ENCODE results near the gene CRTC2. TPM values are rescaled to one million over a fixed set of nuclear protein-coding genes. Genes with fewer than 3 reads are reported as not detected.

CRTC2 gene
- total RNA-seq, 2 donors from 2014 or later = 107 to 121 TPM

GRCh38 chr1:153968000-153968363 is 9.6 kb upstream of the CRTC2 start:
- H3K4me3 Mint-ChIP-seq = peak overlapping the region; percentile 97 to 98
- no peaks in the 10 kb centered on the region for H3K27me3 Mint-ChIP-seq (ENCODE audit: low read depth)
- ATAC-seq (replicated peaks in 1 of 2) (no peak), DNase-seq (no peak)
- peak overlapping the region; percentile 97 for H3K27ac Mint-ChIP-seq
- peaks cover 1 to 10% of the 10 kb centered on the region in 2 donors for H3K36me3 Mint-ChIP-seq (ENCODE audit: insufficient read depth in 2 of 2)
- H3K4me1 Mint-ChIP-seq (ENCODE audit: low read depth) = peaks cover 68% of the 10 kb centered on the region
- no peaks in the 10 kb centered on the region for H3K9me3 Mint-ChIP-seq

- Mint-ChIP-seq H3K9me3 (no peaks in the 10 kb centered on the region), H3K36me3 (ENCODE audit: insufficient read depth in 2 of 2) (peaks cover 1 to 10% of the 10 kb centered on the region in 2 donors), H3K4me1 (ENCODE audit: low read depth) (peaks cover 68% of the 10 kb centered on the region), H3K4me3 (peak within 1 kb of the TSS; percentile 97 to 98), H3K27me3 (ENCODE audit: low read depth) (no peaks in the 10 kb centered on the region), H3K27ac (peak within 1 kb of the TSS; percentile 97)
- DNase-seq (peak; percentile 85 to 89), ATAC-seq (replicated peaks in 1 of 2) (peak; percentile 83 to 87)
Observed at GRCh38 chr1:153967107-153967999, 8.9 kb upstream of the CRTC2 start, which contains the start of gene CREB3L4. CREB3L4 (plus strand) TSS chr1:153967902; CDS start chr1:153968526, 624 bp downstream.

- Mint-ChIP-seq H3K4me3 (peak overlapping the region; percentile 74 to 85), H3K4me1 (ENCODE audit: low read depth) (peaks cover 84% of the 10 kb centered on the region), H3K27me3 (ENCODE audit: low read depth) (no peaks in the 10 kb centered on the region), H3K36me3 (ENCODE audit: insufficient read depth in 2 of 2) (peaks cover 3 to 10% of the 10 kb centered on the region in 2 donors), H3K9me3 (no peaks in the 10 kb centered on the region), H3K27ac (peak overlapping the region; percentile 48)
- no peak for ATAC-seq (replicated peaks in 1 of 2)
- peak in 1 of 2 donors; percentile 31 for DNase-seq
Observed at GRCh38 chr1:153963850-153964331, 5.5 kb upstream of the CRTC2 start.

GRCh38 chr1:153963030-153963849 is 4.8 kb upstream of the CRTC2 start, which contains the start of gene SLC39A1:
SLC39A1 (minus strand) TSS chr1:153963537; CDS start chr1:153962715, 822 bp downstream.
- Mint-ChIP-seq H3K4me1 (ENCODE audit: low read depth) (peaks cover 83% of the 10 kb centered on the region), H3K27me3 (ENCODE audit: low read depth) (no peaks in the 10 kb centered on the region), H3K36me3 (ENCODE audit: insufficient read depth in 2 of 2) (peaks cover 3 to 12% of the 10 kb centered on the region in 2 donors), H3K27ac (peak within 1 kb of the TSS; percentile 48), H3K9me3 (no peaks in the 10 kb centered on the region), H3K4me3 (peak within 1 kb of the TSS; percentile 74 to 85)
- ATAC-seq (replicated peaks in 1 of 2) (peak; percentile 55 to 63), DNase-seq (peak; percentile 95 to 97)

GRCh38 chr1:153962088-153963029 is 3.9 kb upstream of the CRTC2 start:
- Mint-ChIP-seq H3K36me3 (ENCODE audit: insufficient read depth in 2 of 2) (peaks cover 5 to 12% of the 10 kb centered on the region in 2 donors), H3K4me3 (peak overlapping the region; percentile 74 to 85), H3K9me3 (no peaks in the 10 kb centered on the region), H3K4me1 (ENCODE audit: low read depth) (peaks cover 75% of the 10 kb centered on the region), H3K27me3 (ENCODE audit: low read depth) (no peaks in the 10 kb centered on the region), H3K27ac (peak overlapping the region; percentile 31)
- ATAC-seq (replicated peaks in 1 of 2) (no peak), DNase-seq (no peak)

GRCh38 chr1:153961421-153961820 is 3.0 kb upstream of the CRTC2 start:
- no peaks in the 10 kb centered on the region for H3K27me3 Mint-ChIP-seq (ENCODE audit: low read depth)
- H3K9me3 Mint-ChIP-seq = no peaks in the 10 kb centered on the region
- H3K27ac Mint-ChIP-seq = peak overlapping the region; percentile 45
- ATAC-seq (replicated peaks in 1 of 2) (no peak), DNase-seq (no peak)
- H3K36me3 Mint-ChIP-seq (ENCODE audit: insufficient read depth in 2 of 2) = peaks cover 8 to 9% of the 10 kb centered on the region in 2 donors
- H3K4me1 Mint-ChIP-seq (ENCODE audit: low read depth) = peaks cover 73% of the 10 kb centered on the region
- peak overlapping the region; percentile 74 to 85 for H3K4me3 Mint-ChIP-seq

GRCh38 chr1:153960206-153960605 is 1.8 kb upstream of the CRTC2 start:
- ATAC-seq (replicated peaks in 1 of 2) (no peak), DNase-seq (no peak)
- peaks cover 70% of the 10 kb centered on the region for H3K4me1 Mint-ChIP-seq (ENCODE audit: low read depth)
- H3K27me3 Mint-ChIP-seq (ENCODE audit: low read depth) = no peaks in the 10 kb centered on the region
- H3K9me3 Mint-ChIP-seq = no peaks in the 10 kb centered on the region
- peaks cover 4 to 6% of the 10 kb centered on the region in 2 donors for H3K36me3 Mint-ChIP-seq (ENCODE audit: insufficient read depth in 2 of 2)
- peak overlapping the region; percentile 8 to 85 for H3K4me3 Mint-ChIP-seq
- no peak overlapping the region for H3K27ac Mint-ChIP-seq

- H3K27ac Mint-ChIP-seq = no peak overlapping the region
- ATAC-seq (replicated peaks in 1 of 2) (no peak), DNase-seq (no peak)
- H3K4me1 Mint-ChIP-seq (ENCODE audit: low read depth) = peaks cover 65% of the 10 kb centered on the region
- no peak overlapping the region for H3K4me3 Mint-ChIP-seq
- H3K36me3 Mint-ChIP-seq (ENCODE audit: insufficient read depth in 2 of 2) = peaks cover 4 to 6% of the 10 kb centered on the region in 2 donors
- H3K27me3 Mint-ChIP-seq (ENCODE audit: low read depth) = no peaks in the 10 kb centered on the region
- H3K9me3 Mint-ChIP-seq = no peaks in the 10 kb centered on the region
Observed at GRCh38 chr1:153959454-153959853, 1.0 kb upstream of the CRTC2 start.

GRCh38 chr1:153958961-153959260 is 499 bp upstream of the CRTC2 start:
- peaks cover 65% of the 10 kb centered on the region for H3K4me1 Mint-ChIP-seq (ENCODE audit: low read depth)
- no peaks in the 10 kb centered on the region for H3K9me3 Mint-ChIP-seq
- DNase-seq (no peak), ATAC-seq (replicated peaks in 1 of 2) (no peak)
- H3K27me3 Mint-ChIP-seq (ENCODE audit: low read depth) = no peaks in the 10 kb centered on the region
- peaks cover 8 to 10% of the 10 kb centered on the region in 2 donors for H3K36me3 Mint-ChIP-seq (ENCODE audit: insufficient read depth in 2 of 2)
- H3K4me3 Mint-ChIP-seq = peak overlapping the region; percentile 97 to 98
- peak overlapping the region; percentile 93 for H3K27ac Mint-ChIP-seq

GRCh38 chr1:153957744-153958110 is 685 bp downstream of the CRTC2 start:
- no peaks in the 10 kb centered on the region for H3K9me3 Mint-ChIP-seq
- H3K4me3 Mint-ChIP-seq = peak overlapping the region; percentile 97 to 98
- peaks cover 9 to 10% of the 10 kb centered on the region in 2 donors for H3K36me3 Mint-ChIP-seq (ENCODE audit: insufficient read depth in 2 of 2)
- H3K4me1 Mint-ChIP-seq (ENCODE audit: low read depth) = peaks cover 61% of the 10 kb centered on the region
- H3K27ac Mint-ChIP-seq = peak overlapping the region; percentile 93
- H3K27me3 Mint-ChIP-seq (ENCODE audit: low read depth) = no peaks in the 10 kb centered on the region
- ATAC-seq (replicated peaks in 1 of 2) = peak; percentile 20 to 32
- DNase-seq = peak; percentile 50

GRCh38 chr1:153956997-153957715 is 1.3 kb downstream of the CRTC2 start:
- Mint-ChIP-seq H3K4me3 (peak overlapping the region; percentile 97 to 98), H3K27me3 (ENCODE audit: low read depth) (no peaks in the 10 kb centered on the region), H3K36me3 (ENCODE audit: insufficient read depth in 2 of 2) (peaks cover 9 to 14% of the 10 kb centered on the region in 2 donors), H3K27ac (peak overlapping the region; percentile 93), H3K4me1 (ENCODE audit: low read depth) (peaks cover 56% of the 10 kb centered on the region), H3K9me3 (no peaks in the 10 kb centered on the region)
- DNase-seq (no peak), ATAC-seq (replicated peaks in 1 of 2) (no peak)

All from activated T-cell treated with anti-CD3 and anti-CD28 coated beads, Interleukin-2, amount 50 U/mL, for 72 hours (primary cell).